Renal cortical epithelial cell (primary cell): ENCODE measurements around the gene CEP131. TPM values are rescaled to one million over a fixed set of nuclear protein-coding genes. Genes with fewer than 3 reads are reported as not detected.
"Not testable (repeated sequence)": the region's sequence is repeated elsewhere in the genome, so short reads cannot be mapped to it uniquely, and the experiment has no call there.

Experiments used
- DNase-seq: peaks from one replicate; pipeline ENCODE4 v3.0.0-alpha.2; 2011; ENCODE audit warnings: low read depth
- total RNA-seq: library from RNA; depleted of rRNA; stranded (reverse); fragments of >200 nt; gene quantifications from 2 replicates; pipeline ENCODE4 v1.2.3, GENCODE V29; 2014

CEP131 gene
- total RNA-seq, 1 donor from 2014 or later, result 10.7 TPM

DNA sequence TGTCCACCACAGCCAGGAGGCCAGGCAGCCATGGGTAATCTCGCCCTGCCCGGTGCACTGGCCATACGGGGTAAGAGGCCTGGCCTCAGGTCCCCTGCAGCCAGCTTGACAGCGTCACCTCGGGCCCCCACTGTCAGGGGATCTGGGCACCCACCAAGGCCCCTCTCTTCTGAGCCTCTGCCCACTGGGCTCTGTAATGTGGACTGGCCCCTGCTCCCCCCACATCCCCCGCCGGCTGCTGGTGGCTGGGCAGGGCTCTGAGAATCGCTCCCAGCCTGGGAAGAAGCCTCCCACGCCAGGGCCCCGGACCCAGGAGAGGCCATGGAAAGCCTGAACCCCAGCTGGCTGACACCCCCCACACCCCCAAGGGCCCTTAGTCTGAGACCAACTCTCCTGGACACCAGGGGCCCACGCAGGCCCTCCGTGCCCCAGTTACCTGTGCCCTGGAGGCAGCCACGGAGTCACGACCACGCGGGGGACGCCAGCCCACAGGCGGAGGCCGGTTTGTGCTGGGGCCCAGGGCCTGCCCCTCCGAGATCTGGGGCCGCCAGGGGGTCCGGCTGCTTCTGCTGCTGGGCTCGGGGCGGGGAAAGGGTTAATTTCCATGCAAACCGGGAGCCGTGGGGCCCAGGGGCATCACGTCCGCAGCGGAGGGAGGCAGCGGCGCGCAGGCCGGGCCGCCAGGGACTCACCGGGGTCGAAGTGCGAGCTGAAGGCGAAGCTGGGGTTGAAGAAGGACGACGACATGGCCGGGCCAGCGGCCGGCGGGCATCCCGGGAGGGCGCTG is 57.3 kb downstream of the CEP131 start, which contains the start of gene PVALEF:
PVALEF (plus strand) TSS at position 262 of the 787 bp plus-strand sequence. CDS start 15,720 bp downstream, outside the sequence.
- DNase-seq, result no peak

DNA sequence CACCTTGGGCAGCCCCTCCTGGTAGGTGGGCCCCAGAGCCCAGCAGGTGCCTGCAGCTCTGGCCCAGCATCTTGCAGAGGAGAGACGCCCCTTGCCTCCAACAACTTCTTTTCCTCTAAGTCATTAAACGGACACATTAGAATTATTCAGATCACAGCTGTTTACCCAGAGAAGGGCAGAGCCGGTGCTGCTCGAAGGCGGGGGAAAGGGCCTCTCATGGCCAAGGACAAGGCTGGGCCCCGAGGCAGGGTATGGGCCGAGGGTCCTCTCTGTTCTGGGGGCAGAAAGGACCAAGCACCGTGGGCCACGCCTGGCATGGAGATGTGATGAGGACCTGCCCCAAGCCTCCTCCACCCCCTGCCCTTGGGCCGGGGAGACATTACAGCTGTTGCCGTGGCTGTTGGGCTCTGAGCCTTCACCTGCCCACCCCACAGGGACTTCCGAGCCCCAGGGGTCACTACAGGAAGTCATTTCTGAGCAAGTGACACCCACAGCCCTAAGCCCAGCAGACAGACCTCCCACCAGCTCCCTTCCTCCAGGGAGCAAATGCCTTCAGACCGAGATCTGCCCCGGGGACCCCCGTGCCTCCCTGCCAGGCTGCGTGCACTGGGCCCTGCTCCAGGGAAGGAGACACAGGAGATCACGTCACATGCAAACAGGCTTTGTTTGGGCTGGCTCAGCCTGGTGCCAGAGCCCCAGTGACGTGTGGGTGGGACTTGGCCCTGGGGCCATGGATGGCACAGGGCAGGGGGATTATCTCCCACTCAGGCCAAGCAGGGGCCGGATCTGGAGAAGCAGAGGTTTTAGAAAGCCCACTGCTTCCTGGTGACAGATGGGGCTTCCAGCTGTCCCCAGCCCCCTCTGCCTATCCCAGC is 58.2 kb downstream of the CEP131 start:
- DNase-seq, result no peak

DNA sequence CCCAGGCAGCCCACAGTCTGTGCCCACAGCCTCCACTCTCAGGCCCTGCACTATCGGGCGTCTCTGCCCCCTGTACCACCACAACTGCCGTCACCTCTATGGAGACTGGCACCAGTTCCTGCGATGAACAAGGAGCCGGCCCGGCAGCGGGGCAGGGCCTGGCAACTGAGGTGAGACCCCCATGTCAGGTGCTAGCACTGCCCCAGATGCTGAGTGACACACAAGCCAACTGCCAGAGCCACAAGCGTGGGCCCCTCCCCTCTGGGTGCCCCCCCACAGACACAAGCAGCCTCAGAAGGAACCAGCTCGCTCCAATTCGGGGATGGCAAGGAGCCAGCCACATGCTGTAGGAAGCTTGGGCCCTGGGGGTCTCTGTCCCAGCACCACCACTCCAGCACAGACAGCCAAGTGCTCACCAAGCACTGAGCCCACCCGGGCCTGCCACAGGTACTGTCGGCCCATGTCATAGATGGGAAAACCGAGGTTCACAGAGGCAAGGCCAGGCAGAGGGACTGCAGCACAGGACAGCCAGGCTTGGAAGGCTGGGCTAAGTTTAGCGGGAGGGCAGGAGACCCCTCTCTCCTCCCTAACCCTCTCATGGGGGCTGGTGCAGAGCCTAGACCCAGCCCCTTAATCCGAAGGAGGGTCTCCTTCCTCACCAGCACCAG is 58.9 kb downstream of the CEP131 start:
- no peak for DNase-seq

DNA sequence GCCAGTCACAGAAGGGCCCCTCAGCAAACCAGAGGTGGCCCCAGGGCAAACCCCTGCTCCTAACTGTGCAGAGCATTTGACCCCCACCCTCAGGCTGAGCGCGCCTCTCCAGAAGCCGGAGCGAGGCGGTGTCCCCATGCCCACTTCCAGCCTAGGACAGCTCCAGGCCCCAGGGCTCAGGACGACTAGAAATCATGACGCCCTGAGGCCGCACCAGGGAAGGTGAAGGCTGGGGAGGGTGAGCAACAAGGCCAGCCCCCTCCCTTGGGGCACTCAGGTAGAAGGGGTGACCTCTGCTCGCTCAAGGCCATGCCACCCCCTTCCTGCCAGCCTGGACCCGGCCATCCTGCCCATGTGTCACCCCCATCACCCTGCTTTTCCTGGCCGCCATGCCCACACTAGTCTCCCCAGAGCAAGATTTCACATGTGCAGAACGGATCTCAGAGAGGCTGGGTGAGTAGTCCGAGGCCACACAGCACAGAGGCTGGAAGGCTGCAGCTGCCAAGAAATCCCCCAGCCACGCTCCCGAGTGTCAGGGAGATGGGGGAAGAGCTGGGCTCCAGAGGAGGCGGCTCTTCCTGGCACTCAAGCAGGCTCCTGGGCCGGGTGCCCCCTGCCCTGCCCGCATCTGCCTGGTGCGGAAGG is 59.6 kb downstream of the CEP131 start:
- DNase-seq, result no peak

DNA sequence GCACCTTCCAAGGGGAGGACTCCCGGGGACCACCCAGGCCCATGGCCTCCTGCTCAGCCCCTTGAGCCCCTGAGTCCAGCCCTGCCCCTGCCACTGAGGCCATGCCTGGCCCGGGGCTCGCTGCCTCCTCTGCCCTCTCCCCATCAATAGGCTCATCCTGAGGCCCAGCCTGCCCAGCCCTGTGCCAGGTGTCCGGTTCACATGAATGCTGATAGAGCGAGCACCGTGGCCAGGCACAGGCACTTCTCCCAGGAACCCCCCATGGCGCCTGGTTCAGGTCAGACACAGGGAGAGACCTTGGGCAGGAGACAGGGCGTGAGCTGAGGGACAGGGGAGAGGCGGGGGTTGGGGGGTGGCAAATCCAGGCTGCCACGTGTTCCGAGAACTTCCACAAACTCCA is 60.3 kb downstream of the CEP131 start:
- no peak for DNase-seq

DNA sequence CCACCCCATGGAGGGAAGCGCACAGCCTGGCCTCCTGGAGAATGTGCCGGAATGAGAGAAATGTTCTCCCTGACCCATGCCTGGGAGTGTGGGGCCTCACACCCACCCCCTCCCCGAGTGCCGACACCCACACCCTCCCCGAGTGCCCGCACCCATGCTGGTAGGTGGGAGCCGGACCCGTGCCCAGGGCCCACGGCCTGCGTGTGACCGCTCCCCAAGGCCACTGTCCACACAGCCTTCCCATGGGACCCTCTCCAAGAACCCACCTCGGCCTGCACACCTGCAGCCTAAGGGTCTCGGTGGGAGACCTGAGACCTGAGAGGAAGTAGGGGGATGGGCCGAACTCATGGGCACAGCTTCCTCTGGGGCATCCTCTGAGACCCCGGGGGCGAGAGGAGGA is 60.8 kb downstream of the CEP131 start:
- DNase-seq, result no peak

DNA sequence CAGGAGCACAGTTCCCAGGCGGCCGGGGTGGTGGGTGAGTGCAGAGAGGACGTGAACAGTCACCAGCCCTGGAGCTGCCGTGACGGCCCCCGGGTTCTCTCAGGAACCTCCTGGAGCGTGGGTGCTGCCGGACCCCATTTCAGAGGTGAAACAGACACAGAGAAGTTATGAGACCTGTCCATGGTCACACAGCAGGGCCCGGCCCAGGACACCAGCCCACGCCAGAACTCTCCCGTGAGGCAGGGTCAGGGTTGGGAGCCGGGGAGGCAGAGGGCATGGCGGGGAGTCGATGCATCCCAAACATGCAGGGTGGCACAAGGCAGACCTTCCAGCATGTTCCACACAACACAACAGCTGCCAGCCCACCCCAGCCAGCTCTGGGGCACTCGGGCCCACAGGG is 61.2 kb downstream of the CEP131 start:
- no peak for DNase-seq

DNA sequence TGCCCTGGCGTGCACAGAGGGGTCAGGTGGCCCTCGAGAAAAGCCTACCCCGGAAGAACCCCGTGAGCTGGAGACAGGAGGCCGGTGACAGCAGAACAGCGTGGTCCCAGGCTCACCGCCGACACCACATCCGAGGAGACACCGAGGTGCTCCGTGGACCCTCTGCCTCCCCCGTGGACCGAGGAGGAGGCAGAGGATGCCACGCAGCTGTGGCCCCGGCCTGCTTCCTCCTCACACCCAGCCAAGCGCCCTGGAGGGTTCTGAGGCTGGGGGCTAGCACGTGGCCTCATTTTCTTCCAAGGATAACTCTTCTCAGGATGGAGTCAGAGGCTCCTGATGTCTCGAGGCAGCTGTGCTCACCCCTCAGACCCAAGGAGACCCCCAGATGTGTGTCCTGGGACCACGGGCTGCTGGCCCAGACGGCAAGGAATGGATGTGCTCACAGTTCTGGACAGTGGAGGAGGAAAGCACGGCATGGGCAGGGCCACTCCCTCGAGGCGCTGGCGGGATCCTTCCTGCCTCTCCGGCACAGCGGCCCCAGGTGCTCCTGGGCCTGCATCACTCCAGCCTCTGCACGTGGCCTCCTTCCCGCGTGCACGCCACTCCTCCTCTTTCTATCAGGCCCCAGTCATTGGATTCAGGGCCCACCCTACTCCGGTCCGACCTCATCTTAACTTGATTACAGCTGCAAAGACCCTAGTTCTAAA is 61.9 kb downstream of the CEP131 start:
- DNase-seq, result no peak

DNA sequence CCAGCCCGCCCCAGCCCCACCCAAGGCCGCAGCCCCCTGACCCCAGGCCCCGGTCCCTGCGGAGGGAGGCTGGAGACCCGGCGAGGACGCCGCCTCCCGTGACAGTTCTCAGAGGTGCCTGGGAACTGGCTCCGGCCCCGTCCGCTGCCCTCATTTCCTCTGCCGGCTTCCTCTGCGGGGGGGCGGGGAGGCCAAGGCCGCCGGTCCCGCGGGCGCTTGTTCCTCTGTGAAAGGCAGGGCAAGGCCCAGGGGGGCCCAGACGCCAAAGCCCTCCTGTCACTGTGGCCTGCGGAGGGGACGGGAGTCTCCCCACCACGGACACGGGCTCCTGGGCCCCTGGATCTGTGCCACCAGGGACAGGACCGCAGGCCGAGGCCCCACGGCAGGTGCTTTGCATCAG is 62.5 kb downstream of the CEP131 start:
- DNase-seq, result no peak

DNA sequence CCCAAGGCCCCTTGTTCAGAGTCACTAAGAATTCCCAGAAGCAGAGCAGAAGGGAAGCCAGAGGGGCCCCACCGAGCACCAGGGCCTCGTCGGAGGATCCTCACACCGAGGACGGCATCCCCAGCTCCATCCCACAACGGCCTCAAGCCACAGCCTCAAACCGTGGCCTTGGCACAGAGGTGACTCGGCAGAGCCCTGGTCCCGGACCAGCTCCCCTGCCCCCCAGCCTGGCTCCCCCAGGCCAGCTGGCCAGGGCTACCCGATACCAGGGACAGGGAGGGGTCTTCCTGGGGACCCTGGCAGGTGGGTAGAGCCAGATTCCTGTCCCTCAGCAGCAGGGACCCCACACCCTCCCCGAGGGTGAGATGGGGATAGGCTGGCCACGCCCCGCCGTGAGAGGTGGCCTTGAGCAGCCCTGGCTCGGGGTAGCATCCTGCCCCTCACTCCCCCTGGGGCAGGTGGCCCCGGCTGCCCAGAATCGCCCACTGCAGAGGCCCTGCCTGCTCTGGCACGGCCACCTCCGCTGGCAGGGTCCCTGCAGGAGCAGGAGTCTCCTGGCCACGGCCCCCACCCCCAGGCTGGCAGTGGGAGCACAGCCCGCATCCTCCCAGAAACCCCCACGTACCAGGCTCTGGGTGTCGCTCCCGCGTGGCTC is 63.0 kb downstream of the CEP131 start:
- DNase-seq, result no peak

DNA sequence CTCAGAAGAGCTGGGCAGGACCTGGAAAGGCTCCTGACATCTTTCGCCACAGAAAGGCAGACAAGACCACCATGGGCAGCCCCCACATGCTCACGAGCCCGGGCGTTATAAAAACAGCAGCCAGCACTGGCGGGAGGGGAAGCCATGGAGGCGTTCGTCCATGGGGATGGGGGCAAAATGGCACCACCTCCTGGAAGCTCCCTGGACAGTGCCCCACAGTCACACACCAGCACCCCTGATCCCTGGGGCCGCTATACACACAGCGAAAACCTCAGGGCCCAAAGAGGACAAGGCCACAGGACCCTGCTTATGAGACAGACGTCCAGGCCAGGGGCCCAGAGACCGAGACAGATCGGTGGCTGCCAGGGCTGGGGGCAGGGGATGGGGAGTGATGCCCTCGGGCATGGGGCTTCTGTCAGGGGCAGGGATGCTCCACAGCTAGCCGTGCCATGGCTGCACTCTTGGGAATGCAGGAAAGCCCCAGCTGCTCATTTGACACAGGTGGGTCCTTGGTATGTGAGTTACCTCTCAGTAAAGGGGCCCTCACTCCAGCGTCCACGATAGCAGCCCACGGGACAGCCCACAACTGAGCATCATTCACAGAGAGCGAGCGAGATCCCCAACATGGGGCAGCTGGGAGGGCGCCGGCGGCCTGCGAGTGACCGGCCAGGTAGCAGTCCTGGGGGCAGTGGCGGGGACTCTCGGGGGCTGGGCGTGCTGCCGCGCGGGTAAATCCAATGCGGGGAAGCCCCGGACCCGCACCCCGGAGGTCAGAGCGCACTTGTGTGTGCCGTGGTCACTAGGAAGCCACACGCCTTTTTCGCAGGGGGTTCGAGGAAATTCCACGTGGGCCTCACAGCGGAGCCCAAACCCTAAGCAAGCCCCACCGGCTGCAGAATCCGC is 63.8 kb downstream of the CEP131 start:
- no peak for DNase-seq

DNA sequence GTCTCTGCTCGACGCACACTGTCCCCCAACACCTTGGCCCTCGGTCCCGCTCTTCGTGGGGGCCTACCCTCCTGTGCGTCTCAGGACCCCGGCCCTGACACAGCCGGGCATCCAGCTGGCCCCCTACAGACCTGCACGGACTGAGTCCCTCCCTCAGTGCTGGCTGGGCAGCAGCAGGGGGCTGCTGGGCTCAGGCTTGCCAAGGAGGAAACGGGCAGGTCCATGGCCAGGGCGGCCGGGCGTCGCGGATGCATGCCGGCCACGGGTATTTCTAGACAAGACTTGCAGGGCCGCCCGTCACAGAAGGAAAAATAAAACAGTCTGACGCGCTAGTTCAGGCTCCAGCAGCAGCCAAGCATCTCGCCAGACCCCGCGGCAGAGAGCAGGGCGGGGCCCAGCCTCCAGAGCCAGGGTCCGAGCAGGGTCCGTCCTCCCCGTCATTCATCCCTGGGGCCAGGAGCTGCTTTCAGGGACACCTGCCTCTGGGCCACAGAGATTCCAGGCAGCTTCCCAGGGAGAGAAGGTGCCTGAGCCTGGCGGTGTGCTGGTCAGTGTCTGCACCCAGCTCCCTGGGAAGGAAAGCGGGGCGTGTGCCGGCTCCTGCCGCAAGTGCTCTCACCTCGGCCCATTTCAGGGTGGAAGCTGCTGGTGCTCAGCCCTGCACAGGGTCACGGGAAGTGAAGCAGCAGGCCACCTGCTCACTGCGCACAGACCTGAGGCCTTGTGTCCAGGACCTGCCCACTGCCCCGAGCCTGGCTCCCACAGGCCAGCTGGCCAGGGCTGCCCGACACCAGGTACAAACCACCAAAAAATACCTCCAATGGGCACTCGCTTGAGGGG is 64.7 kb downstream of the CEP131 start:
- no peak for DNase-seq

DNA sequence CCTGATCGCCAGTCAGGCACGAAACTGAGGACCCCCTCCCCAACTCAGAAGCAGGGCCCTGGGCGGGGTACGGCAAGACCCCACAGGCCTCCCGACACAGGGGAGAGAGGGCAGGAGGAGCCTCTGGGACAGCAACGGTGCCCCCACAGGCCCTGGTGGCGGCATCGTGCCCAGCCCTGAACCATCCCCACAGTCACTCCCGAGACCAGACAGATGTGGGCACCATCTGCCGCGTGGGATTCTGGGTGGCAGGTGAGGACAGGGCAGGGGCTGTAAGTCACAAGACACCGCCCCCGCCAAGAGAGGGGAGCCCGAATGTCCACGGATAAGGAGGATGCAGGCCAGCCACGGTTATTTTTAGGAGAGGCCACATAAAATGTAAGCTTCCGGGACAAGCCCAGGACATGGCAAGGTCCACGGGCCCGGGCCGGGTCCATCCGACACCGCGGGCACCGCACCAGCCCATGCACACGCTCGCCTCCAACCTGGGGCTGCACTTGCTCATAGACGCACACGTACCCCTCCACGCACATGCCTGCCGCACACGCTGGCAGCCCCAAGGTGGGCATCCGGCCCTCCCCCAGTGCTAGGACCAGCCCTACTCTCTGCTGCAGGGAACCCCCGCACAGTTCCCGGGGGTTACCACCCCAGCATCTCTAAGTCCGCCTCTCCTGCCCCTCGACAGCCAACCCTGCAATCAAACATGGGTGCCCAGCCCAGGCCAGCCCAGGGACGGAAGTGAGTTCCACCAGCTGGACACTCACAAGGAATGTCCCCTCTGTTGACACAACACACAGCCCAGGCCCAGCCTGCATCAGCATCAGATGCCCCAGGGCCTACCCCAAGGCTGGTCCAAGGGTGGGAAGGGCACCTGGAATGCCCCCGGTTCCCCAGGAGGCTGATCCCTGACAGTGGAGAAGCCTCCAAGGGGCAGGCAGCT is 65.6 kb downstream of the CEP131 start:
- no peak for DNase-seq

DNA sequence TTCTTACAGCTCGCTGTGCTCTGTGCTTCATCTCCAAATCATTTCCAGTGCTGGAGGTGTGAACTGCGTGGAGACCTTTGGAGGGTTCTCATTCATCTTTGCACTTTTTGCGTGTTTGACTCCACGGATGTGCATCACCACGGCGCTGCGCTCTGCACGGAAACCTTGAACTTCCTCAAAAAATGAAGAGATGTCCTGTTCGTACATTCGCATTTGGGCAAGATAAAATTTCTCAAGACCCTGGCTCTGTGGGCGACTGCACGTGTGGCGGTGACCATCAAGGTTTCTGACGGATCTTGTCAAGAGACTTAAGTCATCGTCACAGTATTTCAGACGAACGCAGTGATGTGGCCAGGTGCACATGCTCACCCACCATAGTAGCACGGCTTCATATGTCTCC is 67.8 kb downstream of the CEP131 start:
- DNase-seq, result no peak

DNA sequence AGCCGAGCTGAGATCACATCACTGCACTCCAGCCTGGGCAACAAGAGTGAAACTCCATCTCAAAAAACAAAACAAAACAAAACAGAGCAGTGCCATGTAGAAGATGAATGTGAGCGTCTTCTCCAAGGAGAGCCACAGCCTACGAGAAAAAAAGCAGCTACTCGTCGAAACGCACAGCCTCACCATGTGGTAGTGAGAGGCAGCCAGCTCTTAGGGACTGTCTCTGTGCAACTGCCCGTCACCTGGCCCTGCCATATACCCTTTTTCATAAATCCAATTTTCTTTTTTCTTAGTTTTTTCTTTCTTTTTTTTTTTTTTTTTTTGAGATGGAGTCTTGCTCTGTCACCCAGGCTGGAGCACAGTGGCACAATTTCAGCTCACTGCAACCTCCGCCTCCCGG is 68.7 kb downstream of the CEP131 start:
- DNase-seq, result not testable (repeated sequence)

DNA sequence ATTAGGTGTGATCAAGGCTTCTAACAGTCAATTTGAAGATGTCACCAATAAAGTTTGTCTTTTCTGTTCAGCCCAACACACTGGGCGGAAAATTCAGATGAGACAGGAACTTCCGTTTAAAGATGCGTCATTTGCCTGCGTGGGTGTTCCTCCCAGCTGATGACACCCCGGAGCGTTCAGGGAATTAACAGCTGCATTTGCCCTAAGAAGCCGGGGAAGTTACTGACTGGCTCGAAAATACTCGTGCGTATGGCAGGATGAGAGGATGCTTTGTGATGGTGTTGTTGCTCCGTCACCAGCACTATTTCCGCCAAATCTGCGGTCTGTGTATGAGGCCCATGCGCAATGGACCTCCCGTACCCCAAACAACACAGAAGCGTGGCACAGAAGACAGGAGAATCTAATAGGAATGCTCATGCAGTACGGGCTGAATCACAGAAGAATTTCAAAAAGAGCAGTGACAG is 69.4 kb downstream of the CEP131 start:
- no peak for DNase-seq

DNA sequence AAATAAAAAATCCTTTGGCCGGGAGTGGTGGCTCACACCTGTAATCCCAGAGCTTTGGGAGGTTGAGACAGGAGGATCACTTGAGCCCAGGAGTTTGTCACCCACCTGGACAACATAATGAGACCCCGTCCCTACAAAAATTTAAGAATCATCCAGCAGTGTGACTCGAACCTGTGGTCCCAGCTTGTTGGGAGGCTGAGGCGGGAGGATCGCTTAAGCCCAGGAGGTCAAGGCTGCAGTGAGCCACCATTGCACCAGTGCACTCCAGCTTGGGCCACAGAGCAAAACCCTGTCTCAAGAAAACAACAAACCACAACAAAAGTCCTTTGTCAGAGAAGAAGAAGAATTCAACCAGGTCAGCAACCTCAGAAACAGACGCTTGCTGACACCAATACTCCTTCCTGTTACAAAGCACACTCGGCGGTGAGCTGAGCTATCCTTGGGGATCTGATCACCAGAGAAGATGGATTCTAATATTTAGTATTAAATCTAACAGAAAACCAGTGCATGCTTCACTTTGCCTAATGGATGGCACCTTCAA is 70.4 kb downstream of the CEP131 start:
- no peak for DNase-seq
